HG03095 (cell line): ENCODE measurements around the gene TBC1D16.

Experiments used
- ATAC-seq: cut with Tn5 transposase; IDR thresholded peaks from one replicate; pipeline ENCODE4 v1.9.1; 2021; ENCODE audit warnings: moderate library complexity; ENCODE audit not compliant: unreplicated experiment

Gene TBC1D16

GRCh38 chr17:80026359-80027042 is 9.2 kb downstream of the TBC1D16 start:
- no peak for ATAC-seq

DNA sequence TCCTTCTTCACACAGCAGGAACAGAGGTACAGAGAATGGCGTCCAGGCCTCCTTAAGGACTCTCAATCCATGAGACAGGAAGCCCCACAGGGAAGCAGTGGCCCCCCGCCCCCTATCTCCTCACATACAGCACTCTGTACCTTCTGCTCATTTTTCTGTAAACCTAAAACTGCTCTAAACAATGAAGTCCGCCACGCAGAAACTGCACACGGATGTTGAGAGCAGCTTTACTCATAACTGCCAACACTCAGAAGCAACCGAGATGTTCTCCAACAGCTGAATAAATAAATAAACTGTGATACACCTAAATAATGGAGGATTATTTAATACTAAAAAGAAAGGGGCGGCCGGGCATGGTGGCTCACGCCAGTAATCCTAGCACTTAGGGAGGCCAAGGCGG is 9.9 kb downstream of the TBC1D16 start:
- no peak for ATAC-seq

GRCh38 chr17:80025140-80025539 is 10.5 kb downstream of the TBC1D16 start:
- ATAC-seq, result no peak

- ATAC-seq, result no peak
Observed at GRCh38 chr17:80024206-80024972, 11.3 kb downstream of the TBC1D16 start.

- ATAC-seq, result no peak
Observed at GRCh38 chr17:80023481-80024205, 12.0 kb downstream of the TBC1D16 start.

GRCh38 chr17:80021600-80021999 is 14.1 kb downstream of the TBC1D16 start:
- no peak for ATAC-seq

- ATAC-seq, result no peak
Observed at GRCh38 chr17:80018917-80019651, 16.6 kb downstream of the TBC1D16 start.

DNA sequence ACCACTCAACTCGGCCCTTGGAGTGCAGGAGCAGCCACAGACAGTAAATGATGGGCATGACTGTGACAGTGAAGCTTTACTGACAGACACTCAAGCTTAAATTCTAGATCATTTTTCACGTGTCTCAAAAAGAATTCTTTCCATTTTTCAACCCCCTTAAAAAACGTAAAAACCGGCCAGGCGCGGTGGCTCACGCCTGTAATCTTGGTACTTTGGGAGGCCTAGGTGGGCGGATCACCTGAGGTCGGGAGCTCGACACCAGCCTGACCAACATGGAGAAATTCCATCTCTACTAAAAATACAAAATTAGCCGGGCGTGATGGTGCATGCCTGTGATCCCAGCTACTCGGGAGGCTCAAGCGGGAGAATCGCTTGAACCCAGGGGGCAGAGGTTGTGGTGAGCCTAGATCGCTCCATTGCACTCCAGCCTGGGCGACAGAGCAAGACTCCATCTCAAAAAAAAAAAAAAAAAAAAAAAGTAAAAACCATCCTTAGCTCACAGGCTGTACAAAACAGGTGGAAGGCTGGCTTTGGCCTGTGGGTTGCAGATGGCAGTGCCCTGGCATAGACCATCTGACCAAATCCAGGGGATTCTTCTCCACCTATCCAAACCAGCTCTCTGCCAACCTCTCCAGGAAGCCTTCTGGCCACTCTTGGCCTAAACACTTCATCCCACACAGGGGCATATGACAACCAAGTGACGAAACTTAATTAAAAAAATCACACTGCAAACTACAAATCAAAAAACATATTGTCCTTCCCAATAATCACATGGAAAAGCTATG is 18.3 kb downstream of the TBC1D16 start:
- no peak for ATAC-seq

- no peak for ATAC-seq
Observed at GRCh38 chr17:80012765-80013741, 22.6 kb downstream of the TBC1D16 start.

DNA sequence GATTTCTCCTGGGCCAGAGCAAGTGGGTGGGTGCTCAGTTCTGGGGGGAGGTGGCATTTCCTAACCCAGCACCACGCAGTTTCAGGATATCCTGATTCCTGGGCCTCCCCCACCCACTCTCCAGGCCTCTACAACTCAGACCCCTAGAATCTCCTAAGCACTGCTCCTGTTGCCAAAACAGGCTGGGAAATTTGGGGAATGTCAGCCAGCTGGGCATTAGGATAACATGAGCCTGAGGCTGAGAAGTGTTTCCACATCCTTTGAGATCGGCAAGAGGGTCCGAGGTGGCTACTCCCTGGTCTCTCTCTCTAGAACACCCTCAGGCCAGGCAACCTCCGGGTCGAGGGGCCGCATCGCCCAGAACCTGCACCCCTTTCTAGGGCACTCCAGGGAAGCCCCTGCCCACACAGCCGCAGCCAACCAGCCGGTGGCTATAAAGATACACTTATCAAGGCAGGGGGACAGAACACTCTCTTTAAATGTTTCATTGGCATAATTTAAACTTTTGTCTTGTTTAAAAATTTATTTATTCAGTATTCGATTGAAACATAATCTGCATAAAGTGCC is 23.6 kb downstream of the TBC1D16 start:
- no peak for ATAC-seq

DNA sequence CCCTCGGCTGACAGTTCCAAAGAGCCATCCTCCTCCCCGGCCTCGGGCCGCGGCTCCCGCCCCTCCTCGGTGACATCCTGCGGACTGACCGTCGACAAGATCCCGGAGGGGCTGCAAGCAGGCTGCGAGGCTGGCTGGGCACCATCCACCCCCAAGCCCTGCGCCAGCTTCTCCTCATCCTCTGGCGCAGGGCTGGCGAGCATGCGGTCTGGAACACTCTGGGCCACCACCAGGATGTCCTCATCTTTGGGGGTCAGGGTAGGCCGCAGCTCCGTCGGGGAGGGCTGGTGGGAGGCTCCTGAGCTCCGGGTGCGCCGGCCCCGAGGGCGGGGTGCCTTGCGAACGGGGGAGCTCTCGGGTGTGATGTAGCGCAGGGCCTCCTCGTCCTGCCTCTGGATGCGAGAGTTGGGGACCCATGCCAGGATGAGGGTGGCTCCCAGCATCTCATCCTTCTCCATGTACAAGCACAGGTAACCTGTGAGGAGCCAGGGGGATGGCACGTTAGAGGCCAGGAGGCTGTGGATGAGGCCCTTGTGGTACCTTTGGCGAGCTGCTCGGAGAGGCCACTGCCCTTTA is 25.3 kb downstream of the TBC1D16 start:
- ATAC-seq, result no peak

GRCh38 chr17:80009391-80010282 is 26.0 kb downstream of the TBC1D16 start:
- ATAC-seq, result no peak

- no peak for ATAC-seq
Observed at GRCh38 chr17:80008848-80009247, 26.8 kb downstream of the TBC1D16 start.

- no peak for ATAC-seq
Observed at GRCh38 chr17:80008383-80008840, 27.3 kb downstream of the TBC1D16 start.

GRCh38 chr17:80007939-80008338 is 27.7 kb downstream of the TBC1D16 start:
- ATAC-seq, result no peak

- no peak for ATAC-seq
Observed at GRCh38 chr17:80006811-80007752, 28.6 kb downstream of the TBC1D16 start.
